ENCODE results near the gene JAGN1.
"Not testable (repeated sequence)": the region's sequence is repeated elsewhere in the genome, so short reads cannot be mapped to it uniquely, and the experiment has no call there.

The JAGN1 gene

GRCh38 chr3:9896755-9897407, 6.5 kb downstream of the JAGN1 start:
- 94% methylated on average over 3 of the region's 10 CpGs for WGBS (ENCODE audit: insufficient coverage)
- H3K4me3 ChIP-seq (ENCODE audit: control insufficient read depth in 1 of 7, extremely low read depth in 1 of 7, insufficient read depth in 4 of 7, low read depth in 2 of 7, low read length in 6 of 7); H3K27me3 ChIP-seq (replicated peaks in 2 of 5; ENCODE audit: control insufficient read depth in 4 of 5, insufficient read depth in 5 of 5, low read length in 4 of 5); DNase-seq; H3K27ac ChIP-seq (ENCODE audit: insufficient read depth in 1 of 2, low read depth in 1 of 2, low read length in 2 of 2, poor library complexity in 1 of 2, severe bottlenecking in 2 of 2); POLR2A ChIA-PET; H3K9me3 ChIP-seq (ENCODE audit: control extremely low read depth in 1 of 5, control insufficient read depth in 4 of 5, insufficient read depth in 2 of 5, low read depth in 1 of 5, low read length in 4 of 5): not testable (repeated sequence)
- Histone ChIP-seq H3K36me3 (ENCODE audit: control insufficient read depth in 4 of 4, insufficient read depth in 4 of 4, low read length in 3 of 4) (peaks cover 4 to 20% (median 11%) of the 10 kb centered on the region in 4 experiments), H3K4me1 (ENCODE audit: control extremely low read depth in 1 of 4, control insufficient read depth in 4 of 4, insufficient read depth in 4 of 4, low read length in 3 of 4) (peaks cover 19 to 87% (median 49%) of the 10 kb centered on the region in 4 experiments)
- CTCF ChIA-PET = interaction anchor here (1.0 kb wide), 2 partner anchors 15 to 36 kb away, joined by 3 read pairs; no protein-coding TSS in a partner anchor

- Histone ChIP-seq H3K9me3 (ENCODE audit: control extremely low read depth in 1 of 5, control insufficient read depth in 4 of 5, insufficient read depth in 2 of 5, low read depth in 1 of 5, low read length in 4 of 5) (no peaks in the 10 kb centered on the region), H3K4me3 (ENCODE audit: control insufficient read depth in 1 of 7, extremely low read depth in 1 of 7, insufficient read depth in 4 of 7, low read depth in 2 of 7, low read length in 6 of 7) (no peak overlapping the region), H3K36me3 (ENCODE audit: control insufficient read depth in 4 of 4, insufficient read depth in 4 of 4, low read length in 3 of 4) (peaks cover 4 to 15% (median 9%) of the 10 kb centered on the region in 4 experiments), H3K27me3 (replicated peaks in 2 of 5; ENCODE audit: control insufficient read depth in 4 of 5, insufficient read depth in 5 of 5, low read length in 4 of 5) (no peaks in the 10 kb centered on the region), H3K27ac (ENCODE audit: insufficient read depth in 1 of 2, low read depth in 1 of 2, low read length in 2 of 2, poor library complexity in 1 of 2, severe bottlenecking in 2 of 2) (no peak overlapping the region), H3K4me1 (ENCODE audit: control extremely low read depth in 1 of 4, control insufficient read depth in 4 of 4, insufficient read depth in 4 of 4, low read length in 3 of 4) (peaks cover 19 to 87% (median 55%) of the 10 kb centered on the region in 4 experiments)
- CTCF ChIA-PET = interaction anchor here (0.8 to 1.0 kb wide), 2 partner anchors 15 to 17 kb away, joined by 3 read pairs; no protein-coding TSS in a partner anchor
- no peak for DNase-seq
- 62% methylated on average over 4 of the region's 4 CpGs for WGBS (ENCODE audit: insufficient coverage)
- POLR2A ChIA-PET = no interaction called here
Observed at GRCh38 chr3:9897408-9898372, 7.3 kb downstream of the JAGN1 start.

GRCh38 chr3:9898467-9899241, 8.2 kb downstream of the JAGN1 start:
- ChIA-PET CTCF (interaction anchor here (0.8 kb wide), 1 partner anchor 16 kb away, joined by 3 read pairs; no protein-coding TSS in a partner anchor), POLR2A (no interaction called here)
- H3K9me3 ChIP-seq (ENCODE audit: control extremely low read depth in 1 of 5, control insufficient read depth in 4 of 5, insufficient read depth in 2 of 5, low read depth in 1 of 5, low read length in 4 of 5) = no peaks in the 10 kb centered on the region
- H3K36me3 ChIP-seq (ENCODE audit: control insufficient read depth in 4 of 4, insufficient read depth in 4 of 4, low read length in 3 of 4) = peaks cover 0 to 6% (median under 1%) of the 10 kb centered on the region in 4 experiments
- H3K27me3 ChIP-seq (replicated peaks in 2 of 5; ENCODE audit: control insufficient read depth in 4 of 5, insufficient read depth in 5 of 5, low read length in 4 of 5) = no peaks in the 10 kb centered on the region
- 77% methylated on average over 6 of the region's 8 CpGs for WGBS (ENCODE audit: insufficient coverage)
- H3K4me1 ChIP-seq (ENCODE audit: control extremely low read depth in 1 of 4, control insufficient read depth in 4 of 4, insufficient read depth in 4 of 4, low read length in 3 of 4) = peaks cover 16 to 87% (median 56%) of the 10 kb centered on the region in 4 experiments
- peak in 1 of 3 donors; percentile 33 for DNase-seq
- no peak overlapping the region for H3K27ac ChIP-seq (ENCODE audit: insufficient read depth in 1 of 2, low read depth in 1 of 2, low read length in 2 of 2, poor library complexity in 1 of 2, severe bottlenecking in 2 of 2)
- no peak overlapping the region for H3K4me3 ChIP-seq (ENCODE audit: control insufficient read depth in 1 of 7, extremely low read depth in 1 of 7, insufficient read depth in 4 of 7, low read depth in 2 of 7, low read length in 6 of 7)

GRCh38 chr3:9899289-9899791, 8.9 kb downstream of the JAGN1 start:
- DNase-seq = no peak
- no peaks in the 10 kb centered on the region for H3K9me3 ChIP-seq (ENCODE audit: control extremely low read depth in 1 of 5, control insufficient read depth in 4 of 5, insufficient read depth in 2 of 5, low read depth in 1 of 5, low read length in 4 of 5)
- POLR2A ChIA-PET = no interaction called here
- WGBS (ENCODE audit: insufficient coverage) = 73% methylated on average over 3 of the region's 3 CpGs
- CTCF ChIA-PET = interaction anchor here (6.3 kb wide), 1 partner anchor 14 kb away, joined by 48 read pairs; no protein-coding TSS in a partner anchor
- H3K27ac ChIP-seq (ENCODE audit: insufficient read depth in 1 of 2, low read depth in 1 of 2, low read length in 2 of 2, poor library complexity in 1 of 2, severe bottlenecking in 2 of 2) = no peak overlapping the region
- H3K36me3 ChIP-seq (ENCODE audit: control insufficient read depth in 4 of 4, insufficient read depth in 4 of 4, low read length in 3 of 4) = peaks cover 0 to 3% (median 0%) of the 10 kb centered on the region in 4 experiments
- peaks cover 10 to 89% (median 54%) of the 10 kb centered on the region in 4 experiments for H3K4me1 ChIP-seq (ENCODE audit: control extremely low read depth in 1 of 4, control insufficient read depth in 4 of 4, insufficient read depth in 4 of 4, low read length in 3 of 4)
- no peaks in the 10 kb centered on the region for H3K27me3 ChIP-seq (replicated peaks in 2 of 5; ENCODE audit: control insufficient read depth in 4 of 5, insufficient read depth in 5 of 5, low read length in 4 of 5)
- H3K4me3 ChIP-seq (ENCODE audit: control insufficient read depth in 1 of 7, extremely low read depth in 1 of 7, insufficient read depth in 4 of 7, low read depth in 2 of 7, low read length in 6 of 7) = no peak overlapping the region

- ChIA-PET CTCF (interaction anchor here (0.6 to 6.3 kb wide), 5 partner anchors 10 to 81 kb away, joined by 3 to 48 read pairs (median 9); partner anchors contain the start of genes CIDEC and JAGN1), POLR2A (interaction anchor here (2.4 kb wide), 1 partner anchor 11 kb away, joined by 11 read pairs; no protein-coding TSS in a partner anchor)
- H3K4me1 ChIP-seq (ENCODE audit: control extremely low read depth in 1 of 4, control insufficient read depth in 4 of 4, insufficient read depth in 4 of 4, low read length in 3 of 4) = peaks cover 7 to 74% (median 51%) of the 10 kb centered on the region in 4 experiments
- not testable (repeated sequence) for H3K4me3 ChIP-seq (ENCODE audit: control insufficient read depth in 1 of 7, extremely low read depth in 1 of 7, insufficient read depth in 4 of 7, low read depth in 2 of 7, low read length in 6 of 7); DNase-seq; H3K27ac ChIP-seq (ENCODE audit: insufficient read depth in 1 of 2, low read depth in 1 of 2, low read length in 2 of 2, poor library complexity in 1 of 2, severe bottlenecking in 2 of 2); H3K27me3 ChIP-seq (replicated peaks in 2 of 5; ENCODE audit: control insufficient read depth in 4 of 5, insufficient read depth in 5 of 5, low read length in 4 of 5); H3K9me3 ChIP-seq (ENCODE audit: control extremely low read depth in 1 of 5, control insufficient read depth in 4 of 5, insufficient read depth in 2 of 5, low read depth in 1 of 5, low read length in 4 of 5); H3K36me3 ChIP-seq (ENCODE audit: control insufficient read depth in 4 of 4, insufficient read depth in 4 of 4, low read length in 3 of 4)
- WGBS (ENCODE audit: insufficient coverage) = no CpG with 5 or more reads among the region's 6 CpGs
Observed at GRCh38 chr3:9900965-9901415, 10.6 kb downstream of the JAGN1 start.

GRCh38 chr3:9901967-9902366, 11.6 kb downstream of the JAGN1 start:
- peaks cover 7 to 70% (median 53%) of the 10 kb centered on the region in 4 experiments for H3K4me1 ChIP-seq (ENCODE audit: control extremely low read depth in 1 of 4, control insufficient read depth in 4 of 4, insufficient read depth in 4 of 4, low read length in 3 of 4)
- WGBS (ENCODE audit: insufficient coverage) = 2% methylated on average over 5 of the region's 5 CpGs

More at GRCh38 chr3:9901967-9902366, 11.6 kb downstream of the JAGN1 start:
- peak; percentile 60 to 72 (median 70) for DNase-seq
- Histone ChIP-seq H3K9me3 (ENCODE audit: control extremely low read depth in 1 of 5, control insufficient read depth in 4 of 5, insufficient read depth in 2 of 5, low read depth in 1 of 5, low read length in 4 of 5) (no peaks in the 10 kb centered on the region), H3K36me3 (ENCODE audit: control insufficient read depth in 4 of 4, insufficient read depth in 4 of 4, low read length in 3 of 4) (peaks cover 0 to 8% (median 0%) of the 10 kb centered on the region in 4 experiments), H3K27me3 (replicated peaks in 2 of 5; ENCODE audit: control insufficient read depth in 4 of 5, insufficient read depth in 5 of 5, low read length in 4 of 5) (no peaks in the 10 kb centered on the region), H3K27ac (ENCODE audit: insufficient read depth in 1 of 2, low read depth in 1 of 2, low read length in 2 of 2, poor library complexity in 1 of 2, severe bottlenecking in 2 of 2) (no peak overlapping the region), H3K4me3 (ENCODE audit: control insufficient read depth in 1 of 7, extremely low read depth in 1 of 7, insufficient read depth in 4 of 7, low read depth in 2 of 7, low read length in 6 of 7) (peak overlapping the region in 4 of 7 experiments; percentile 13 to 53 (median 34))
- ChIA-PET POLR2A (interaction anchor here (0.7 to 2.4 kb wide), 2 partner anchors 10 to 11 kb away, joined by 4 to 11 read pairs; no protein-coding TSS in a partner anchor), CTCF (interaction anchor here (0.7 to 6.3 kb wide), 9 partner anchors 11 to 60 kb away, joined by 3 to 48 read pairs (median 4); partner anchors contain the start of genes CIDEC and JAGN1)
